SK-N-SH (cell line): ENCODE results near the gene FOXP1.

Experiments
- EZH2phosphoT487 ChIP-seq: fragments of 200-600 bp; sonication (generic); IDR thresholded peaks from 2 replicates; pipeline ENCODE4 v1.6.1; 2017; ENCODE audit warnings: low read depth, mixed run types, mild to moderate bottlenecking, antibody characterized with exemption, moderate library complexity, borderline replicate concordance
- FOXJ3 ChIP-seq: sonication (generic); formaldehyde crosslinking; IDR thresholded peaks from 2 replicates; pipeline ENCODE4 v1.5.1; 2020; ENCODE audit warnings: mild to moderate bottlenecking, missing genetic modification reagents
- MAX ChIP-seq: IDR thresholded peaks from 2 replicates; pipeline ENCODE4 v1.4.0; 2012; ENCODE audit warnings: low read depth
- MXI1 ChIP-seq: IDR thresholded peaks from 2 replicates; pipeline ENCODE4 v1.6.1; 2012; ENCODE audit warnings: mild to moderate bottlenecking, low read depth, low read length, improper control_type of control experiment
- SMC3 ChIP-seq: IDR thresholded peaks from 2 replicates; pipeline ENCODE4 v1.6.1; 2012; ENCODE audit warnings: low read depth, low read length, improper control_type of control experiment
- YY1 ChIP-seq: IDR thresholded peaks from 2 replicates; pipeline ENCODE4 v1.4.0; 2012; ENCODE audit warnings: low read depth, mild to moderate bottlenecking
- TF ChIP-seq, protein P1 (sequence below): fragments of 200-600 bp; sonication (generic); IDR thresholded peaks from 2 replicates; pipeline ENCODE4 v1.6.1; 2017; ENCODE audit warnings: antibody characterized with exemption, mild to moderate bottlenecking, moderate library complexity

- TF ChIP-seq YY1 (no peak), MXI1 (no peak), MAX (no peak), FOXJ3 (CRISPR knock-in tag) (no peak), SMC3 (no peak), EZH2phosphoT487 (no peak)
- TF ChIP-seq, protein P1, sequence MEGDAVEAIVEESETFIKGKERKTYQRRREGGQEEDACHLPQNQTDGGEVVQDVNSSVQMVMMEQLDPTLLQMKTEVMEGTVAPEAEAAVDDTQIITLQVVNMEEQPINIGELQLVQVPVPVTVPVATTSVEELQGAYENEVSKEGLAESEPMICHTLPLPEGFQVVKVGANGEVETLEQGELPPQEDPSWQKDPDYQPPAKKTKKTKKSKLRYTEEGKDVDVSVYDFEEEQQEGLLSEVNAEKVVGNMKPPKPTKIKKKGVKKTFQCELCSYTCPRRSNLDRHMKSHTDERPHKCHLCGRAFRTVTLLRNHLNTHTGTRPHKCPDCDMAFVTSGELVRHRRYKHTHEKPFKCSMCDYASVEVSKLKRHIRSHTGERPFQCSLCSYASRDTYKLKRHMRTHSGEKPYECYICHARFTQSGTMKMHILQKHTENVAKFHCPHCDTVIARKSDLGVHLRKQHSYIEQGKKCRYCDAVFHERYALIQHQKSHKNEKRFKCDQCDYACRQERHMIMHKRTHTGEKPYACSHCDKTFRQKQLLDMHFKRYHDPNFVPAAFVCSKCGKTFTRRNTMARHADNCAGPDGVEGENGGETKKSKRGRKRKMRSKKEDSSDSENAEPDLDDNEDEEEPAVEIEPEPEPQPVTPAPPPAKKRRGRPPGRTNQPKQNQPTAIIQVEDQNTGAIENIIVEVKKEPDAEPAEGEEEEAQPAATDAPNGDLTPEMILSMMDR, result no peak
These were observed 650.3 kb downstream of the FOXP1 start for GRCh38 chr3:70933105-70933810.
